GDM1 (cell line): ENCODE measurements around the gene C10orf53.

Source experiments
- DNase-seq: peaks from one replicate; lab custom pipeline; 2025; lab: John Stamatoyannopoulos, UW

C10orf53 gene

DNA sequence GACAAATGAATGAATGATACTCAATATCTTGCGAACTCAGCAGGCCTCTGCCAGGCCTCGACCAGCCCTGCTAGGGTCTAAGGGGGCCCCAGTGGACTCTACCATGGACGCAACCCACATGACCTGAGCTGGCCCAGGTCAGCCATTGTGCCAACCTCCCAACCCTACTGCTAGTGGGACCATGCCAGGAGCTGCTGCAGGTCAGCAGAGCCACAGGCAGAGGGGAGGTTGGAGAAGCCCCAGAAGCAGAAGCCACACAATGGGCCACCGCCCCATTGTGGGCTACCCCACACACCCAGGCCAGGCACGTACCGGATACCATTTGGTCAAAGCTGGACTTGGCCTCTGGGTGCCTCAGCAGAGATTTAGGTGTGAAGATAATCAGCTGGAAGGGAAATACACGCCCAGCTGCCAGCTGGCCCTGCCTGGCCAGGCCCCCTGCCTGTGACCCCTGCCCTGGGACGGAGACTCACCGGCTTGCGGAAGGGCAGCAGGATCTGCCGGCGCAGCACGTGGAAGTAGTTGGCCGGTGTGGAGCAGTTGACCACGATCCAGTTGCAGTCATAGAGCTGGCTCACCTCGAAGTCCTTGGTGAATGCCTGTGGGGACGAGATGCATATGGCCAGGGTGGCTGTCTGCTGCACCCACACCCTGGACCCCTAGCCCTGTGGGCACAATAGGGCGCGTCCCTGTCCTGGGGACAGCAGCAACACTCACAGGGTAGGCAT is 58.2 kb downstream of the C10orf53 start:
- DNase-seq: no peak

DNA sequence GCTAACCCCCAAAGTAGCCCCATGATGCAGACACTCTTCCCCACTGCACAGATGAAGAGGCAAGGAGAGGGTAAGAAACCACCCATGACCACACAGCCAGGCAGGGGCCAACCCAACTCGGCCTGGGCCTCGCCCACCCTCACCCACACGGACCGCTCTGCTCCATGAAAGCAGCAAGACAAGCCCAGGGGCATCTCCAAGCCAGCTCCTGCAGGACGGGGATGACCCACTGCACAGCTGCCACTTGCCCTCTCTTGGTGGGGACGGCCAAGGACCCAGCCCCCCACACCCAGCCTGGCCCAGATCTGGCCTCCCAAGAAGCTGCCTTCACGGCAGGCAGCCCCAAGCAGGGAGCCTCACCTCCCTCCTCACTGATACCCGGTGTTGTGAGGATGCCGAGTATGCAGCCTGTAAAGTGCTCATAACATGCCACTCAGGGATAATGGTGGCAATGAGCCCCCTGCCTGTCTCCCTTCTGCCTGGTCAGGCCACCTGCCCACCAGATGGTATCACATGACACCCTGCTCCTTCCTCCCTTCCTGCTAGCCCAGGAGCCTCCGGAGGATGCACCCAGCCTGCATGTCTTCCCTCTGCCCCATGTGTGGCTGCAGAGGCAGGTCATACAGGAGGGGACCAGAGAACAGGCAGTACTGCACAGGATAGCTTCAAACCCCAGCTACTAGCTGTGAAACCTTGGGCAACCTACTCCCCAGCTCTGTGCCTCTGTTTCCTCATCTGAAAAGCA is 59.3 kb downstream of the C10orf53 start:
- DNase-seq: no peak

DNA sequence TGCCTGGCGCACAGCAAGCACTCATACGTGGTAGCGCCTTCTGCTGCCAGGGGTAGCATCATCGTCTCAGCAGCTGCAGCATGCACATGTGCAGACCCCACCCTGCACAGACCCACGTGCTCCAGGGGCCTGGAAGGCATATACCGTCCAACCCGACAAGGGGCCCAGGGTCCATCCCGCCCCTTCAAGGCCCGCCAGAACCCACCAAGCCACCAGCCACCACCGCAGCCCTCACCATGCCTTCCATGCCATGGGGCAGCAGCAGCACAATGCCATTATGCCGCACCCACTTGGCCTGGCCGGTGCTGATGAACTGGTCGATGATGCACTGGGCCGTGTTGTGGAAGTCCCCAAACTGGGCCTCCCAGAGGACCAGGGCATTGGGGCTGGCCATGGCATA is 60.0 kb downstream of the C10orf53 start:
- no peak for DNase-seq

DNA sequence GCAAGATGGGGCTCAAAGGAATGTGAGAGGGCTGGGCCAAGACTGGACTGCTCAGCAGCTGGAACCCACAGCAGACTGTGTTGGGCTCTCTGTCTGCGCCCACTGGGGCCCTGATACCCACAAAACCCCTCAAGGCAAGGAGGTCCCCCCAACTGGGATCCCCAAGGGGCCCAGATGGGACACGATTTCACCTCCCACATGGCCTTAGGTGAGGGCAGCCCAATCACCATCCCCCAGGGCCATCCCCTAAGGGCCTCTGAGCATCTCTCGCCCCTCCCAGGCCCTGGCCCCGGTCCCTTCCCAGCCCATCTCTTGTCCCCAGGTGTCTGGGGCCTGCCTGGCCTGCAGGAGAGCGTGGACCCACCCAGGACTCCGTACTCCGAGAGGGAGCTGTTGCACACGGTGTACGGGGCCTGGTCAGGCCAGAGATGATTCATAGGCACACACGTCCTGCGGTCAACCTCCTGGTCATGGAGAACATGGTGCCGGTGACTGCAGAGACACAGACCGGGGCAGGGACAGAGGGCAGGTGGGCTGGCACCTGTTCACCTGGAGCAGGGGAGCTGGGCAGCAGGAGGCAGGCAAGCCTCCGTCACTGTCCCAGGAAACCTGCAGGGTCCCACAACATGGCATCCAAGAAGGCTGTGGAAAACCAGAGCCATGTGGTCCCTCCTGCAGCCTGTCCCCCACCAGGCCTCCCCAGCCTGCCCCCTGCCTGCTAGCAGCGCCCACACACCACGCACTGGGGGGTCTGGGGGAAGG is 61.1 kb downstream of the C10orf53 start:
- DNase-seq: no peak

DNA sequence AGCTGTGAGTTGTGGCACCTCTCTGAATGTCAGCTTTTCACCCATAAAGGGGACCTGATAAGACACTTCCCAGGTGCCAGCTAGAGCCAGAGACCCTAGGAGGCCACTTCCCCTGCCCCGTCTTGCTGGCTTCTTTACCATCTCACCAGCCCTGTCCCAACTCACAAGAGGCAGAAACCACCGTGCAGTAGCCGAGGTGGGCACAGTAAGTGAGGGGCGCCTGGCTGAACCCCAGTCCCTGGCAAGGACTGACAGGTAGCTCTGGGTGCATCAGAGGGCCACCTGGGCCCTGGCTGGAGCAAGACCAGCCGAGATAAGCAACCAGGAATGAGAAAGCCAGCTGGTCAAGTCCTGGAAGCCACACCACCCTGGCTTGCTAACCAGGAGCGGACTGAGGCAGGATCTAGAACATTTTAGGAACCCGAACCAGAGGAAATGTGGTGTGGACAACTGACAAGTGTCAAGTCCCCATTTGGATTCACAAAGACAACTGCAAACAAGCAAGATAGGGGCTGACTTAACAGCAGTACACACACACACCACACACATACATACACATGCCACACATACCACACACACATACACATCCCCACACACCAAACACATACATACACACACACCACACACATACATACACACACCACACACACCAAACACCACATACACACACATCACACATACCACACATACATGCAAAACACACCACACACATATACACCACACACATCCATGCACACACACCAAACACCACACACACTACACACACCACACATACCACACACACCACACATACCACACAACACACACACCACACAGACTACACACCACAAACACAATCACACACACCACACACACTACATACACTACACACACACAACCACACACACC is 61.9 kb downstream of the C10orf53 start:
- no peak for DNase-seq

DNA sequence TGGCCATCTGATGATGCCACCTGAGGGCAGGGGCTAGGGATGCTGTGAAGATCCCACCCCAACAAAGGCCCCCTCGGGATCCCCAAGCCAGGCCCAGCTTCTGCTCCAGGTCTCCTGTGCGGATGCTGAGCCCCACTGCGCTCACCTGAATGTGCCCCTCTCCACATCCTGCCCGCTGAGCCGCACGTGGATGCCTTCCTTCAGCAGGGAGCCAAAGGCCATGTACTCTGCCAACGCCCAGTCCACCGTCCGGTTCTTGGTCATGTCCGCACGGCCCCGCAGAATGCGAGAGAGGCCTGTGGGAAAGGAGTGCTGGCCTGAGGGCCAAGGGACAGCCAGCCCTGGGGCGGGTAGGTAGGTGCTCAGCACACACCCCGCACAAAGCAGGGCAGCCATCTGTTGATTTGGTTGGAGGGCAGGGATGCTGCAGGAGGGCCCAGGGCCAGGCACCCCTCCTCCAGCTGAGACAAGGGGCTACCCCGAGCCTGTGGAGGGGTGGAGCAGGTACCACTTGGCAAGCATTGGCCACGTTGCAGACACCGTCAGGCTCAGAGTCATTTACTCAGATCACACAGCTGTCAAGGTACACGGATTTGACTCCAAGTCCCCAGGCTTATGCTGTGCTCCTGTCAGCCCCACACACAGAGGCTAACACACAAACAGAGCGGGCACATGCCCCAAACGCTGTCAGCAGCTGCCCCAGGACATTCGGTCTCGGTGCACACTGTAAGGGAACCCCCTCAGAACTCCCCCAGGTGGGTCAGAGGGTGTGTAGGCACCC is 63.4 kb downstream of the C10orf53 start:
- no peak for DNase-seq

DNA sequence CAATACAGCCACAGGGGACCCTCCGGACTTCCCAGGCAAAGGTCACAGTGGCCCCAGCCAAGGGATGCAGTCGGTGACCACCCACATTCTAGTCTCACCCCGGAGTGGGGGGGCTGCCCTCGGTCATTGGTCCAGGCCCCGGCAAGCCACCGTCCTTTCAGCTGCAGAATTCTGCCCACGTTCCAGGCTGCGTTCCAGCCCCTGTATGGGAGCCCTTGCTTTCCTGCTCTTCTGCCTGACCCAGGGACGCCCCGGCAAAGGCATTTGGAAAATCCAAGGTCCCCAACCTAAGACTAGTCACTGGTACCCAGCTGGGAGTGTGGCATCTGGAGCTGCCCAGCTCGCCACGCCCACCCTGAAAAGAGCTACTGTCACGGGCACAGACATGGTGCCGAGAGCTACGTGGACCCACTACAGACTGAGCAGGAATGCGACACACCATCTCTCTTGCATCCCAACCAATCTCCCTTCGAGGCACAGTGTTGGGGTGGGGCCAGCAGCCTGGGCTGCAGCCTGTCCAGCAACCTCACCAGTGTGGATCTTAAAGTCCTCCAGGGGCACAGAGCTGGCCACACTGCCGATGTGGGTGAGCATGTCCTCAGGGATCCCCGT is 64.1 kb downstream of the C10orf53 start:
- no peak for DNase-seq

DNA sequence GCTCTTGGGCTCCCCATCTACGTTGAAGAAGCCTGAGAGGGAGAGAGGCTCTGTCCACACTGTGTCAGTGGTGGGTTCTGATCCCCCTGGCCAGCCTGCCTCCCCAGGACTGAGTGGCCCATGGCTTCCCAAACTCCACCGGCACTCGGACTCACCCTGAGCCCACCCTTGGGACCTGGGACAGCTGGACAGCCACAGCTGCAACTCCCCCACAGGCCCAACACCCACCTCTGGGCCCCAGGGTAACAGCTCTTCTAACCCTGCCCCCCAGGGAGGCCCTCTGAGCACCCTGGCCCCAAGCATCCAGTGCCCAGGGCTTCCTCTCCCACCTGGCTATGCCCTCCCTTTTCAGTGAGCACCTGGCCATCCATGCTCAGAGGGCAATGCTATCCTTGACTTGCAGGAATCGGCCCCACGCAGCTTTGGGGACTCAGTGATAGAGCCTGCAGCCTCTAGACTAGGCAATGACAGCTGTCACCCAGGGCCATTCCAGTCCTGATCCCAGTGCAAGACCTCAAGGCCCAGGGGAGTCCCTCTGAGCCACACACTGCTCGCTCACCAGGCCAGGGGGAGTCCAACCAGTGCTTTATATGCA is 64.7 kb downstream of the C10orf53 start:
- DNase-seq: no peak

DNA sequence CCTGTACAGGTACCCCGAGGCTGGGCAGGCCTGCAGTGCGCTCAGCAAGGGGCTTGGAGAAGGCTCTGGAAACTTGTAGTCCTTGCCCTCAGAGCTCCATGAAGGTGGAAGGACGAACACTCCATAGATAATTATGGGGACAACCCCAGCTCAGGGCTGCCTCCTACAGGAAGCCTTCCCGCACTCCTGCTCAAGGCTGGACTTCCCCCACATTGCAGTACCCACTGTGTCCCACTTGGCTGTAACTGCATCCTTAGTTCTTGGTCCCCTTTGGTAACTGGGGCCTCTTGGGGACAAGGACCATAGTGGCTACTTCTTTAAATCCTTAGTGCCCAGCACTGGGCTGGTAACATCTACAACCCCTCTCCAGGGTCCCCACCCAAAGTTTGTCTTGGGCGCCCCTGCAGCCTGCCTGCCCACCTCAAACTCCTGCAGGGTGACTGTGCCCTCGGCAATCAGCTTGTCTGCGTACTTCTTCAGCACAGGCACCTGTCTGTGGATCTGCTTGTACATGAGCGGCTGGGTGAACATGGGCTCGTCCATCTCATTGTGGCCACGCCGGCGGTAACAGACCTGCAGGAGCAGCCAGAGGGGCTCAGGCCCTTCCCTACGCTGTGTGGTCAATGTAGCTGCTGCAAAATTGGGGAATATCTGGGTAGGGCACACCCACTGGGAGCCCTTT is 65.6 kb downstream of the C10orf53 start:
- DNase-seq: no peak

DNA sequence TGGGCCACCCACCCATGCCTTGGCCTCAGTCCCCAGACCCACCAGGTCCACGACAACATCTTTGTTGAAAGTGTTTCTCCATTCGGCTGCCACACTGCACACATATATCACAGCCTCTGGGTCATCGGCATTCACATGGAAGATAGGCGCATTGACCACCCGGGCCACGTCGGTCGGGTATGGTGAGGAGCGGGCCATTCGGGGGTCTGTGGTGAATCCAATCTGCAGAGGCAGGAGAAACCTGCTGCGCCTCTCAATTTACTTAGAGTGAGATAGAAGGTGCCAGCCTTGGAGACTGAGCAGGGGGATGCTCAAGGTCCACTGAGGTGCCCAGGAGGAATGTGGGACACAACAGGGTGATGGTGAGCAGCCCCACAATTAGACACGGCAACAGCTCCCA is 66.3 kb downstream of the C10orf53 start:
- no peak for DNase-seq

DNA sequence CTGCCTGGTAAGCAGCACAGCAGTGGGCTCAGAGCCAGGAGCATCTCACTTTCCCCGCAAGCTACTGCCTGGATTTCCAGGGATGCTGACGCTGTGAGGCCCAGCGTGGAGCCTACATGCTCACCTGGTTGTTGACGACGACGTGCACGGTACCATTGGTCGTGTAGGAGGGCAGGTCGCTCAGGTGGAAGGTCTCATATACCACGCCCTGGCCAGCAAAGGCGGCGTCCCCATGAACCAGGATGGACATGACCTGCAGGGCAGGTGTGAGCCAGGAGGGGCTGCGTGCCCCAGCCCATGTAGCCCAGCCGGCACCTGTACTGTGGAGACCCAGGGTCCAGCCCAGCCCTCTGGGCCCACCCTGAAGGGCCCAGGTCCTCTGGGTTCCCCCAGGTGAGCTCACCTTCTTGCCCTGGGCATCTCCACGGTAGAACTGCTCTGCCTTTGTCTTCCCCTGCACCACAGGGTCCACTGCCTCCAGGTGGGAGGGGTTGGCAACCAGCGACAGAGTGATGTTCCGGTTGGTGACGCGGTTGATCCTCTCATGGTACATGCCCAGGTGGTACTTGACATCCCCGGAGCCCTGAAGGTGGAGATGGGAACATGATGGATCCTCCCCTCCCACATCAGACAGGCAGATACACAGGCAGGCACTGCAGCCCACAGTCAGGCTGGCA is 67.3 kb downstream of the C10orf53 start:
- DNase-seq: no peak
